Epithelial cell of proximal tubule (primary cell): ENCODE data around the gene FBXL2. TPM values are rescaled to one million over a fixed set of nuclear protein-coding genes. Genes with fewer than 3 reads are reported as not detected.

Source experiments
- DNase-seq: peaks from one replicate; pipeline ENCODE4 v3.0.0-alpha.2; 2011; ENCODE audit warnings: low read depth
- H3K4me3 ChIP-seq: 2 replicates; pipeline ENCODE4 v1.5.1; 2011; ENCODE audit warnings: low read depth, mild to moderate bottlenecking, low read length
- total RNA-seq: library from RNA; depleted of rRNA; stranded (reverse); fragments of >200 nt; gene quantifications from 2 replicates; pipeline ENCODE4 v1.2.3, GENCODE V29; 2015
- TF ChIP-seq, protein P1 (sequence below): conservative IDR thresholded peaks from 2 replicates; pipeline ENCODE4 v1.5.1; 2012; ENCODE audit warnings: low read depth, mild to moderate bottlenecking, low read length

Gene FBXL2
- total RNA-seq, 1 donor from 2014 or later = 10.8 TPM

DNA sequence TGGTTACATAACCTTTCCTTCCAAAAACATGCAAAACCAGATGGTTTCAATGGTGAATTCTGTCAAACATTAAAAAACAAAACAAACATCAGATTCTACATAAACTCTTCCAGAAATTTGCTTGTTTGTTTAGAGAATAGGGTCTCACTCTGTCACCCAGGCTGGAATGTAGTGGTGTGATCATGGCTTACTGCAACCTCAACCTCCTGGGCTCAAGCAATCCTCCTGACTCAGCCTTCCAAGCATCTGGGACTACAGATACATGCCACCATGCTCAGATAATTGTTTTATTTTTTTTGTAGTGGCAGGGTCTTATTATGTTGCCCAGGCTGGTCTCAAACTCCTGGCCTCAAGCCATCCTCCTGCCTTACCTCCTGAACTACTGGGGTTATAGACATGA is 36.1 kb downstream of the FBXL2 start:
- DNase-seq = no peak
- no peak overlapping the region for H3K4me3 ChIP-seq
- TF ChIP-seq, protein P1, sequence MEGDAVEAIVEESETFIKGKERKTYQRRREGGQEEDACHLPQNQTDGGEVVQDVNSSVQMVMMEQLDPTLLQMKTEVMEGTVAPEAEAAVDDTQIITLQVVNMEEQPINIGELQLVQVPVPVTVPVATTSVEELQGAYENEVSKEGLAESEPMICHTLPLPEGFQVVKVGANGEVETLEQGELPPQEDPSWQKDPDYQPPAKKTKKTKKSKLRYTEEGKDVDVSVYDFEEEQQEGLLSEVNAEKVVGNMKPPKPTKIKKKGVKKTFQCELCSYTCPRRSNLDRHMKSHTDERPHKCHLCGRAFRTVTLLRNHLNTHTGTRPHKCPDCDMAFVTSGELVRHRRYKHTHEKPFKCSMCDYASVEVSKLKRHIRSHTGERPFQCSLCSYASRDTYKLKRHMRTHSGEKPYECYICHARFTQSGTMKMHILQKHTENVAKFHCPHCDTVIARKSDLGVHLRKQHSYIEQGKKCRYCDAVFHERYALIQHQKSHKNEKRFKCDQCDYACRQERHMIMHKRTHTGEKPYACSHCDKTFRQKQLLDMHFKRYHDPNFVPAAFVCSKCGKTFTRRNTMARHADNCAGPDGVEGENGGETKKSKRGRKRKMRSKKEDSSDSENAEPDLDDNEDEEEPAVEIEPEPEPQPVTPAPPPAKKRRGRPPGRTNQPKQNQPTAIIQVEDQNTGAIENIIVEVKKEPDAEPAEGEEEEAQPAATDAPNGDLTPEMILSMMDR = no peak

DNA sequence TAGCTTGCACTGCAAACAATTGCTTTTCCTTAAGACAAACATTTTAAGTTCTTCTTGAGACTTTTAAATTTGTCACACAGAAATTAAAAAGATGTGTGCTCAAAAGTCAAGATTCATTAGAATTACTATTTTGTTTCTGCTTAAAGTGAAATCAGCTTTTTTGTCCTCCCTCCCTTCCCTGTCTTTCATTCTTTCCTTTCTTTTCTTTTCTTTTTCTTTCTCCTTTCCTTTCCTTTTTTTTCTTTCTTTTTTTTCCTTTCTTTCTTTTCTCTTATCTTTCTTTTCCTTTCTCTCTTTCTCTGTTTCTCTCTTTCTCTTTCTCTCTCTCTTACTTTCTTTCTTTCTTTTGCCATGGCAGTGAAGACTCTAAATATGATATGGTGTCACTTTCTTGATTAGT is 37.8 kb downstream of the FBXL2 start:
- no peak for DNase-seq
- no peak overlapping the region for H3K4me3 ChIP-seq
- TF ChIP-seq, protein P1 = no peak

DNA sequence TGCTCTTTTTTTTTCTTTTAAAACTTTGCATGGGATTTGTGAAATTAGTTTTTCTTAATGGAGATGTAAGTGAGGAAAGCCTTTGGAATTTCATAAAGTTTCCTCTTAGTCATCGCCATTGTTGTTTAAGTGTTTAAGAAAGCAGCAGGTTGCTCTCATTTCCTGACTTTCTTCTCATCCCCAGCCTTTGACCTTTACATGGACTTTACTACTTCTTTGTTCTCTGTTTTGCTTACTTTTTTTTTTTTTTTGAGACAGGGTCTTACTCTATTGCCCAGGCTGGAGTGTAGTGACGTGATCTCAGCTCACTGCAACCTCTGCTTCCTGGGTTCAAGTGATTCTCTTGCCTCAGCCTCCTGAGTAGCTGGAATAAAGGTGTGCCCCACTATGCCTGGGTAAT is 38.6 kb downstream of the FBXL2 start:
- TF ChIP-seq, protein P1 = no peak
- no peak for DNase-seq
- no peak overlapping the region for H3K4me3 ChIP-seq

DNA sequence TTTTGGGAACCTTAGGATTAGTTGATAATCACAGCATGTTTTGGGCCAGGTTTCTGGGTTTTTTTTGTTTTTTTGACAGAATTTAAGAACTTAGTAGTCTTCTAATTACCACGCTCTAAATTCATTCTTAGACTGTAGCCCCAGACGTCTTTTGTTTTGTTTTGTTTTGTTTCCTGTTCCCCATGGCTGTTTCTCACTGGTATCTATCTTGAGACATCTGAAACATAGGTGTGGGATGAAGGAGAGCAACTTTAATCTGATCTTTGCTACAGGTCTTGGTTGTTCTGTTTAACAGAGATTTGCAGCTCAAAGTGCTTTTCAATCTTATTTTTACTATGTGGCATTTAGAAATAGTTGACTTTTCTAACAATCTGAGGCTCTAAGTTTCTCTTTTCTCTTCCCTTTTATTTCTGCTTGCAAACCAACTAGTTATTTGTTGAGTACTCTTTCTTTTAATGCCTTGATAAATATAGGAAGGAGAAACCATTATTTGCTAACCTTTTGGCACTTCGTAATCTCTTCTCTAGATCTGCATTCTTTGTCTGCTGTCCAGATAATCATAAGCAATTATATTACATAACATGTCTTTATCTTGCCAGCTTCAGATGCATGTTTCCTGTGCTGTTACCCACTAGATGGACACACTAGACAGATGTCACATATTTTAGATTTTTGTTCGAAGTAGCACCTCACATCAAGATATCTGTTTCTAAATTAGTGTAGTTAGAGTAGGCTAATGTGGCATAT is 40.9 kb downstream of the FBXL2 start:
- H3K4me3 ChIP-seq = no peak overlapping the region
- TF ChIP-seq, protein P1 = no peak
- no peak for DNase-seq

DNA sequence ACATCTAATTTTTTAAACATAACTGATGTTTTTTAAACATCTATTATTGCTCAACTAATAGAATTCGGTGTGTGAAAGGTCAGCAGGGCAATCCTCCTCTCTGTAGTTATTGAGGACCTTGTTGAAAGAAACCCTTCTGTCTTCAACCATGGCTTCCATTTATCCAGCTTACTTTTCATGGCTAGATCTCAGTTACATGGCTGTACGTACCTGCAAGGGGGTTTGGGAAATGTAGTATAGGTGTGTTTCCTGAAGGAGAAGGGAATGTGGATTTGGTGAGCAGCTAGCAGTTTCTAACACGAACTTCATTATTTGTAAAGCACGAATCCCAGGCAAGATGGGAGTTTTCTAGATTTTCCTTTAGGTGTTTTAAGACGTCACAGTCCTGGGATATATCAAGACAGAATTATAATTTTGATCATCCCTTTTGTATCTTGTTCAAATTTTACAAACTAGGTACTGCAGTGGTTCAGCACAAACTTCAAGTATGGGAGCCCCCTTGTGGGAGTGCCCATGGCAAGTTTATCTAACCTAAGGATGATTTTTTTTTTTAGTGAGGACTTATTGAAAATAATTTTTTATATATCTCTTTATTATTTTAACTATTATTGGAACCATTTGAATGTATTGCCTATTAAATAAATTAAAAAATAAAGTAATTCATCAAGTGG is 41.6 kb downstream of the FBXL2 start:
- no peak for DNase-seq
- TF ChIP-seq, protein P1 = peak; percentile 13
- no peak overlapping the region for H3K4me3 ChIP-seq

DNA sequence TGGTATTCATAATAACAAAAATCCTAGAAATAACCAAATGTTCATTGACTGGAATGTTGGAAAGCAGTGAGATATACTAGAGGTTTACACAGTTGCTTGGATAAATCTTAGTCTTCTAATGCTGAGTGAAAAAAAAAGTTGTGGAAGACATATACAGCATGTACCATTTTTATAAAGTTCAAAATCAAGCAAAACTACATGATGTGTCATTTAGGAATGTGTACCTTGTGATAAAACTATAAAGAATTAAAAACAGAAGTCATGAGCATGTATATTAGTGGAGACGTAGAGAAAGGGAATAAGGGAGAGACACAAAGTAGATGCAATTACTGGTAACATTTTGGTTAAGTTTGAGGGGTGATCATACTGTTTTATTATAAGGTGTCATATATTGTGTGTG is 45.2 kb downstream of the FBXL2 start:
- TF ChIP-seq, protein P1 = no peak
- DNase-seq = no peak

More for the DNA sequence above, 45.2 kb downstream of the FBXL2 start:
- no peak overlapping the region for H3K4me3 ChIP-seq
